ENCODE results near the gene CDH23. TPM values are rescaled to one million over a fixed set of nuclear protein-coding genes. Genes with fewer than 3 reads are reported as not detected.

CDH23 gene
- polyA plus RNA-seq, 2 of the 4 experiments (the other 2 are of a cell fraction), result 1.1 to 2.3 TPM

- Histone ChIP-seq H3K4me3 (no peak overlapping the region), H3K4me1 (no peaks in the 10 kb centered on the region), H3K4me2 (no peak overlapping the region), H3K9me3 (no peaks in the 10 kb centered on the region), H3K27ac (no peak overlapping the region)
- ATAC-seq (no peak), FAIRE-seq (no peak), DNase-seq (ENCODE audit: low read depth in 1 of 2, low spot score in 1 of 2) (no peak)
- TF ChIP-seq MAFK (IDR thresholded peaks at IDR 0.05; ENCODE audit: partially characterized antibody), result peak; percentile 43
- TF ChIP-seq PHF8 (IDR thresholded peaks at IDR 0.05; ENCODE audit: borderline replicate concordance, low read depth), result no peak
- WGBS (ENCODE audit: missing lambda C conversion rate), result 67% methylated on average over 7 of the region's 7 CpGs
- CTCF ChIA-PET, result interaction anchor here (0.7 to 1.1 kb wide), 2 partner anchors 55 to 63 kb away, joined by 3 to 8 read pairs; no protein-coding TSS in a partner anchor
- POLR2A ChIA-PET, result no interaction called here
Measured at GRCh38 chr10:71546220-71546619, 149.5 kb downstream of the CDH23 start.

GRCh38 chr10:71547312-71547711 lies 150.6 kb downstream of the CDH23 start:
- ChIA-PET POLR2A (no interaction called here), CTCF (interaction anchor here (1.4 kb wide), 1 partner anchor 231 kb away, joined by 3 read pairs; no protein-coding TSS in a partner anchor)
- no peak overlapping the region for H3K4me3 ChIP-seq
- H3K4me2 ChIP-seq, result no peak overlapping the region
- H3K9me3 ChIP-seq, result no peaks in the 10 kb centered on the region
- no peak for FAIRE-seq
- H3K4me1 ChIP-seq, result no peaks in the 10 kb centered on the region
- no peak overlapping the region for H3K27ac ChIP-seq
- no peak for ATAC-seq
- TF ChIP-seq EHMT2 (IDR thresholded peaks at IDR 0.05; ENCODE audit: low read depth), result no peak
- TF ChIP-seq CEBPB (IDR thresholded peaks at IDR 0.05), result no peak
- no peak for TF ChIP-seq HMGXB4 (CRISPR knock-in tag; IDR thresholded peaks at IDR 0.05; ENCODE audit: borderline replicate concordance)
- no peak for TF ChIP-seq CHD2 (IDR thresholded peaks at IDR 0.05; ENCODE audit: low read length, partially characterized antibody)
- TF ChIP-seq KDM1A (IDR thresholded peaks at IDR 0.05; ENCODE audit: low read depth), result no peak
- TF ChIP-seq, protein P1, sequence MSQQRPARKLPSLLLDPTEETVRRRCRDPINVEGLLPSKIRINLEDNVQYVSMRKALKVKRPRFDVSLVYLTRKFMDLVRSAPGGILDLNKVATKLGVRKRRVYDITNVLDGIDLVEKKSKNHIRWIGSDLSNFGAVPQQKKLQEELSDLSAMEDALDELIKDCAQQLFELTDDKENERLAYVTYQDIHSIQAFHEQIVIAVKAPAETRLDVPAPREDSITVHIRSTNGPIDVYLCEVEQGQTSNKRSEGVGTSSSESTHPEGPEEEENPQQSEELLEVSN (IDR thresholded peaks at IDR 0.05; ENCODE audit: borderline replicate concordance, low read depth), result no peak
- TF ChIP-seq ZC3H11A (IDR thresholded peaks at IDR 0.05), result no peak
- TF ChIP-seq ESRRA (IDR thresholded peaks at IDR 0.05; ENCODE audit: borderline replicate concordance, low read length), result no peak
- no peak for TF ChIP-seq TFCP2L1 (CRISPR knock-in tag; IDR thresholded peaks at IDR 0.05)
- 84% methylated on average over 12 of the region's 12 CpGs for WGBS (ENCODE audit: missing lambda C conversion rate)
- DNase-seq (ENCODE audit: low read depth in 1 of 2, low spot score in 1 of 2), result no peak

DNA sequence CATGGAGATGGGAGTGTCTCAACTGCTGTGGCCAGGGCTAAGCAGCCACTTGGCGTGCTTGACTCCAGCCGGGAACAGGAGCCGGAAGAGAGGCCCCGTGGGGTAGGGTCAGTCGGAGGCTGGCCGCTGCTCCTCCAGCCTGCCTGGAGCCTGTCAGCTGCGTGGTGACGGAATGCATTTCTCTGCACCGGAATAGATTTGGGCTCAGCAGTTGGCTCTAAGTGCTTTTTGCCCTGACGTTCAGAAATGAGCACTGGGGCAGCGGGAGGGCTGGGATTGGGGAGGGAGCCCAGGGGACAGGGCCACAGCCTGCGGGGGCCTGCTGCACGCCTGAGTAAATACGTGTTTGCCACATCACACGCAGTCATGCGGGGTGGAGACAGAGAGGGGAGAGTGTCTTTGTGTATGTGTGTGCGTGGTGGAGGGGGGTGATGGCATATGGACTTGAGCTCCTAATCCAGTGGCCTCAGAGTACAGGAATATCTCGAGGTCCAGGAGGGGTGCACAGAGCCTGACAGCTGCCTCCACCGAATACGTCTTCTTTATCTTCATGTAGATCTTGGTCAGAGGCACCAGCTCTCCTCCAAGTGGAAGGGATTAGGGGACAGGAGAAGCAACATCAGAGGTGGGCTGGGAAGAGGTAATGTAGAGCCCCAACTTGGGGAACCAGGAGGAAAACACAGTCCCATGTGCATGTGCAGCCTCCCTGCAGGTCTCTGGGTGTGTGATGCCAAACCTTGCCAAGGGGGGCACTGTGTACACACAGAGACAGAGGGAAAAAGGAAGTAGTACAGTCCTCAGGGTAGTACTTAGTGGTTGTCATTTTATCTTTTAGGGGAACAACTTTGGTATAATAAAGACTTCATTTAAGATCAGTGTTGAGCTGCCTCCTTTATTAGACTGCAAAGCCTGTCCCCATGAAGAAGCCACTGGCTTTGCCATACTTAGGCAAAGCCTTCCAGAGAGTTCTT lies 151.4 kb downstream of the CDH23 start:
- ChIA-PET CTCF (interaction anchor here (0.6 to 2.3 kb wide), 13 partner anchors 11 to 750 kb away, joined by 3 to 6 read pairs (median 3); no protein-coding TSS in a partner anchor), POLR2A (no interaction called here)
- Histone ChIP-seq H3K27ac (no peak overlapping the region), H3K9me3 (no peaks in the 10 kb centered on the region), H3K4me3 (no peak overlapping the region), H3K4me1 (no peaks in the 10 kb centered on the region), H3K4me2 (no peak overlapping the region)
- 80% methylated on average over 19 of the region's 20 CpGs for WGBS (ENCODE audit: missing lambda C conversion rate)
- no peak for TF ChIP-seq JUN (IDR thresholded peaks at IDR 0.05)
- TF ChIP-seq RFX5 (IDR thresholded peaks at IDR 0.05), result no peak
- TF ChIP-seq, protein P2, sequence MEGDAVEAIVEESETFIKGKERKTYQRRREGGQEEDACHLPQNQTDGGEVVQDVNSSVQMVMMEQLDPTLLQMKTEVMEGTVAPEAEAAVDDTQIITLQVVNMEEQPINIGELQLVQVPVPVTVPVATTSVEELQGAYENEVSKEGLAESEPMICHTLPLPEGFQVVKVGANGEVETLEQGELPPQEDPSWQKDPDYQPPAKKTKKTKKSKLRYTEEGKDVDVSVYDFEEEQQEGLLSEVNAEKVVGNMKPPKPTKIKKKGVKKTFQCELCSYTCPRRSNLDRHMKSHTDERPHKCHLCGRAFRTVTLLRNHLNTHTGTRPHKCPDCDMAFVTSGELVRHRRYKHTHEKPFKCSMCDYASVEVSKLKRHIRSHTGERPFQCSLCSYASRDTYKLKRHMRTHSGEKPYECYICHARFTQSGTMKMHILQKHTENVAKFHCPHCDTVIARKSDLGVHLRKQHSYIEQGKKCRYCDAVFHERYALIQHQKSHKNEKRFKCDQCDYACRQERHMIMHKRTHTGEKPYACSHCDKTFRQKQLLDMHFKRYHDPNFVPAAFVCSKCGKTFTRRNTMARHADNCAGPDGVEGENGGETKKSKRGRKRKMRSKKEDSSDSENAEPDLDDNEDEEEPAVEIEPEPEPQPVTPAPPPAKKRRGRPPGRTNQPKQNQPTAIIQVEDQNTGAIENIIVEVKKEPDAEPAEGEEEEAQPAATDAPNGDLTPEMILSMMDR (IDR thresholded peaks at IDR 0.05), result peak; percentile 25; the same call in 2 of the 3 replicates
- no peak for TF ChIP-seq NPAS2 (CRISPR knock-in tag; IDR thresholded peaks at IDR 0.05; ENCODE audit: borderline replicate concordance)
- no peak for TF ChIP-seq NR3C1 (IDR thresholded peaks at IDR 0.05)
- TF ChIP-seq ZSCAN20 (CRISPR knock-in tag; IDR thresholded peaks at IDR 0.05), result no peak
- no peak for TF ChIP-seq CBX8 (IDR thresholded peaks at IDR 0.05)
- no peak for TF ChIP-seq EHMT2 (IDR thresholded peaks at IDR 0.05; ENCODE audit: low read depth)
- TF ChIP-seq, protein P1 (IDR thresholded peaks at IDR 0.05; ENCODE audit: borderline replicate concordance, low read depth), result no peak
- TF ChIP-seq ESRRA (IDR thresholded peaks at IDR 0.05; ENCODE audit: borderline replicate concordance, low read length), result no peak
- TF ChIP-seq RAD21 (conservative IDR thresholded peaks at IDR 0.05 in 1 of 2, IDR thresholded peaks at IDR 0.05 in 1 of 2), result peak in 1 of 2 experiments; percentile 14; a peak in 1 of 5 replicates
- TF ChIP-seq ZC3H11A (IDR thresholded peaks at IDR 0.05), result no peak
- no peak for TF ChIP-seq JUNB (IDR thresholded peaks at IDR 0.05)
- TF ChIP-seq CEBPB (IDR thresholded peaks at IDR 0.05), result no peak
- TF ChIP-seq PBX3 (IDR thresholded peaks at IDR 0.05), result no peak
- TF ChIP-seq NFE2L2 (conservative IDR thresholded peaks at IDR 0.05; ENCODE audit: low read length), result no peak
- DNase-seq (ENCODE audit: low read depth in 1 of 2, low spot score in 1 of 2) (peak; percentile 19 to 39), FAIRE-seq (no peak), ATAC-seq (peak; percentile 60 to 82; a peak in 4 of 6 replicates)

Data from A549 (cell line).